ENCODE results near the gene ANG.

DNA sequence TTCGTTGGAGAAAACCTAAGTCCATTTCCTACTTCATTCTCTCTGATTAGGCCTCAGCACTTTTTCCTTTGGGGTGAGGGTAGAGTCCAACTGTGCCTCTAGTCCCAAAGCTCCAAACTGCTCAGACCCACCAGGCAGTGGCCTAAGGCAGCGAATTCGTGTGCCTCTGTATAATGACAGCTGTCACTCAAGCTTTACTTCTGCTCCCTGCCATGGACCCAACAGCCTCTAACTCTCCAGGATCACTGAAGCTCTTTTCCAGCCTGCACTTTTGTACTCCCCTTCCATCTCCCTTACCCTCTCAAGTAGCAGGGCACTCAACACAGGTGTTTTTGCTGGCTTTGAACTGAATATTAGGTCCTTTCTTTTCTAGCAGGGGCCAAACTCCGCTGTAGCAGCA lies 32.3 kb upstream of the ANG start:
- TF ChIP-seq POLR2A (IDR thresholded peaks at IDR 0.05), result no peak
- TF ChIP-seq, protein P1, sequence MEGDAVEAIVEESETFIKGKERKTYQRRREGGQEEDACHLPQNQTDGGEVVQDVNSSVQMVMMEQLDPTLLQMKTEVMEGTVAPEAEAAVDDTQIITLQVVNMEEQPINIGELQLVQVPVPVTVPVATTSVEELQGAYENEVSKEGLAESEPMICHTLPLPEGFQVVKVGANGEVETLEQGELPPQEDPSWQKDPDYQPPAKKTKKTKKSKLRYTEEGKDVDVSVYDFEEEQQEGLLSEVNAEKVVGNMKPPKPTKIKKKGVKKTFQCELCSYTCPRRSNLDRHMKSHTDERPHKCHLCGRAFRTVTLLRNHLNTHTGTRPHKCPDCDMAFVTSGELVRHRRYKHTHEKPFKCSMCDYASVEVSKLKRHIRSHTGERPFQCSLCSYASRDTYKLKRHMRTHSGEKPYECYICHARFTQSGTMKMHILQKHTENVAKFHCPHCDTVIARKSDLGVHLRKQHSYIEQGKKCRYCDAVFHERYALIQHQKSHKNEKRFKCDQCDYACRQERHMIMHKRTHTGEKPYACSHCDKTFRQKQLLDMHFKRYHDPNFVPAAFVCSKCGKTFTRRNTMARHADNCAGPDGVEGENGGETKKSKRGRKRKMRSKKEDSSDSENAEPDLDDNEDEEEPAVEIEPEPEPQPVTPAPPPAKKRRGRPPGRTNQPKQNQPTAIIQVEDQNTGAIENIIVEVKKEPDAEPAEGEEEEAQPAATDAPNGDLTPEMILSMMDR (IDR thresholded peaks at IDR 0.05), result no peak
